HepG2 (cell line): ENCODE results near the gene ERBB3. TPM values are rescaled to one million over a fixed set of nuclear protein-coding genes. Genes with fewer than 3 reads are reported as not detected.

Experiments
- IRF2 ChIP-seq: IDR thresholded peaks from 2 replicates; pipeline ENCODE4 v1.6.1; 2018; ENCODE audit warnings: missing genetic modification reagents, missing compliant biosample characterization
- KLF6 ChIP-seq: IDR thresholded peaks from 2 replicates; pipeline ENCODE4 v1.8.0; 2016; ENCODE audit warnings: missing biosample characterization, missing genetic modification reagents
- NR2C2 ChIP-seq: sonication (generic); formaldehyde crosslinking; IDR thresholded peaks from 2 replicates; pipeline ENCODE4 v1.4.0; 2020; ENCODE audit warnings: missing genetic modification reagents, mild to moderate bottlenecking, moderate library complexity, borderline replicate concordance
- POLR2AphosphoS2 ChIP-seq: IDR thresholded peaks from 2 replicates; pipeline ENCODE4 v1.6.1; 2011; ENCODE audit warnings: low read depth, low read length, improper control_type of control experiment
- SOX13 ChIP-seq, 3 experiments: fragments of 450-650 bp in 1 of 3; sonication (generic) in 1 of 3; formaldehyde crosslinking in 1 of 3; IDR thresholded peaks in 2 of 3; conservative IDR thresholded peaks in 1 of 3; 2 replicates each; pipeline versions ENCODE4 v1.5.0 to v1.6.1; 2016 to 2020; ENCODE audit warnings: antibody characterized with exemption in 1 of 3, mild to moderate bottlenecking in 1 of 3, missing compliant biosample characterization in 1 of 3, missing genetic modification reagents in 1 of 3, moderate library complexity in 1 of 3
- ZBTB7A ChIP-seq: sonication (generic); formaldehyde crosslinking; IDR thresholded peaks from 2 replicates; pipeline ENCODE4 v1.8.0; 2022; ENCODE audit warnings: mild to moderate bottlenecking, missing genetic modification reagents
- ZFX ChIP-seq: sonication (generic); formaldehyde crosslinking; IDR thresholded peaks from 2 replicates; pipeline ENCODE4 v1.4.0; 2020; ENCODE audit warnings: mild to moderate bottlenecking, low read depth, missing genetic modification reagents, moderate library complexity
- ZKSCAN5 ChIP-seq: sonication (generic); formaldehyde crosslinking; IDR thresholded peaks from 2 replicates; pipeline ENCODE4 v1.5.1; 2020; ENCODE audit warnings: mild to moderate bottlenecking, missing genetic modification reagents
- ZNF550 ChIP-seq: sonication (generic); formaldehyde crosslinking; IDR thresholded peaks from 2 replicates; pipeline ENCODE4 v1.4.0; 2020; ENCODE audit warnings: mild to moderate bottlenecking, missing genetic modification reagents, borderline replicate concordance
- ZNF577 ChIP-seq: sonication (generic); formaldehyde crosslinking; IDR thresholded peaks from 2 replicates; pipeline ENCODE4 v1.4.0; 2020; ENCODE audit warnings: mild to moderate bottlenecking, low read depth, missing genetic modification reagents, borderline replicate concordance
- ZNF737 ChIP-seq: sonication (generic); formaldehyde crosslinking; IDR thresholded peaks from 2 replicates; pipeline ENCODE4 v1.5.0; 2020; ENCODE audit warnings: missing genetic modification reagents, mild to moderate bottlenecking, borderline replicate concordance
- ZNF780A ChIP-seq: sonication (generic); formaldehyde crosslinking; IDR thresholded peaks from 2 replicates; pipeline ENCODE4 v1.8.0; 2022; ENCODE audit warnings: mild to moderate bottlenecking, missing genetic modification reagents, moderate library complexity
- polyA plus RNA-seq, 8 experiments: library from polyadenylated mRNA; depleted of rRNA in 3 of 8; stranded (reverse) in 7 of 8; unstranded in 1 of 8; fragments of >200 nt; fragmentation: Illumina TruSeq in 4 of 8; extraction: Trizol in 4 of 8; gene quantifications; 2 replicates each; pipeline versions ENCODE4 v1.2.1 to v1.2.3, GENCODE V29; 2011 to 2016; ENCODE audit warnings: low read depth in 4 of 8, missing spikeins in 1 of 8, mixed read lengths in 1 of 8; ENCODE audit not compliant: insufficient read depth in 1 of 8
- total RNA-seq, 5 experiments: library from RNA; depleted of rRNA; stranded (reverse); fragments of >200 nt; fragmentation: Illumina TruSeq; extraction: Trizol; gene quantifications; 2 replicates each; pipeline ENCODE4 v1.2.3, GENCODE V29; 2016; ENCODE audit warnings: low read depth in 1 of 5
- TF ChIP-seq, protein P1 (sequence below): sonication (generic); formaldehyde crosslinking; IDR thresholded peaks from 2 replicates; pipeline ENCODE4 v1.9.0; 2022; ENCODE audit warnings: low read depth, missing genetic modification reagents
- TF ChIP-seq, protein P2 (sequence below): sonication (generic); formaldehyde crosslinking; IDR thresholded peaks from 2 replicates; pipeline ENCODE4 v1.9.0; 2021; ENCODE audit warnings: missing genetic modification reagents, mild to moderate bottlenecking, borderline replicate concordance
- TF ChIP-seq, protein P3 (sequence below): sonication (generic); formaldehyde crosslinking; IDR thresholded peaks from 2 replicates; pipeline ENCODE4 v1.5.1; 2020; ENCODE audit warnings: mild to moderate bottlenecking, missing genetic modification reagents, borderline replicate concordance
- TF ChIP-seq, protein P4 (sequence below): sonication (generic); formaldehyde crosslinking; IDR thresholded peaks from 2 replicates; pipeline ENCODE4 v1.8.1; 2023; ENCODE audit warnings: mild to moderate bottlenecking, inconsistent platforms, moderate library complexity, missing genetic modification reagents, borderline replicate concordance
- TF ChIP-seq, protein P5 (sequence below): sonication (generic); IDR thresholded peaks from 2 replicates; pipeline ENCODE4 v1.6.1; 2016; ENCODE audit warnings: low read depth, borderline replicate concordance
- TF ChIP-seq, protein P6 (sequence below): sonication (generic); formaldehyde crosslinking; IDR thresholded peaks from 2 replicates; pipeline ENCODE4 v1.5.1; 2020; ENCODE audit warnings: mild to moderate bottlenecking, missing genetic modification reagents, moderate library complexity

ERBB3 gene
- total and polyA plus RNA-seq, 2 of the 13 experiments (the other 11 are each of a cell fraction or from before 2014, with no cell fraction given) = 93.6 to 358 TPM

DNA sequence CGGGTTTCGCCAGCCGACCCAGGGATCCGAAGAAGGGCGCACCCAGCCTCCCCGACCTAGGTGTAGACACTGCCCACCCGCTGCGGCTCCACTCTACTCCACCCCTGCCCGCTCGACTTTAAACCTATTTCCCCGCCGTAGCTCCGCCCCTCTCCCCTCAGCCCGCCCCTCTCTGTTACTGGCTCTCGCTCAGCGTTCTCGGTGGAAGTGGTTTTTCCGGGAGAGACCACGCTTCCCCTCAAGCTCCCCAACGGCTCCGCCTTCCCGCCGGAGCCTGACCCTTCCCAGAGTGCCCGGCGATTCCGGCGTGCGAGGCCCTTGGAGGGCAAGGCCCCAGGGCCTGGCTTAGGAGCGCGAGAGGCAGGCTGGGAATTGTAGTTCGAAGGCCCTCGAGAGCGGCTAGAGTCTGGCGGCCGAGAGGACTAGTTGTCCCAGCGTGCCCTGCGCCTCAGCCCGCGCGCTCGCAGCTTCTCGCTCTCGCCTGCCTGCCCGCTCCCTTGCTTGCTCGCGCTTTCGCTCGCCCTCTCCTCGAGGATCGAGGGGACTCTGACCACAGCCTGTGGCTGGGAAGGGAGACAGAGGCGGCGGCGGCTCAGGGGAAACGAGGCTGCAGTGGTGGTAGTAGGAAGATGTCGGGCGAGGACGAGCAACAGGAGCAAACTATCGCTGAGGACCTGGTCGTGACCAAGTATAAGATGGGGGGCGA is 24.3 kb downstream of the ERBB3 start, which contains the start of gene PA2G4 (continued):
- TF ChIP-seq, protein P1, sequence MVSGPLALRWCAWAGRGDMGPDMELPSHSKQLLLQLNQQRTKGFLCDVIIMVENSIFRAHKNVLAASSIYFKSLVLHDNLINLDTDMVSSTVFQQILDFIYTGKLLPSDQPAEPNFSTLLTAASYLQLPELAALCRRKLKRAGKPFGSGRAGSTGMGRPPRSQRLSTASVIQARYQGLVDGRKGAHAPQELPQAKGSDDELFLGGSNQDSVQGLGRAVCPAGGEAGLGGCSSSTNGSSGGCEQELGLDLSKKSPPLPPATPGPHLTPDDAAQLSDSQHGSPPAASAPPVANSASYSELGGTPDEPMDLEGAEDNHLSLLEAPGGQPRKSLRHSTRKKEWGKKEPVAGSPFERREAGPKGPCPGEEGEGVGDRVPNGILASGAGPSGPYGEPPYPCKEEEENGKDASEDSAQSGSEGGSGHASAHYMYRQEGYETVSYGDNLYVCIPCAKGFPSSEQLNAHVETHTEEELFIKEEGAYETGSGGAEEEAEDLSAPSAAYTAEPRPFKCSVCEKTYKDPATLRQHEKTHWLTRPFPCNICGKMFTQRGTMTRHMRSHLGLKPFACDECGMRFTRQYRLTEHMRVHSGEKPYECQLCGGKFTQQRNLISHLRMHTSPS (CRISPR knock-in tag) = peak; percentile 67; the same call in 1 of the 2 replicates
- TF ChIP-seq NR2C2 (CRISPR knock-in tag) = peak; percentile 97
- TF ChIP-seq IRF2 = peak; percentile 96
- TF ChIP-seq, protein P2, sequence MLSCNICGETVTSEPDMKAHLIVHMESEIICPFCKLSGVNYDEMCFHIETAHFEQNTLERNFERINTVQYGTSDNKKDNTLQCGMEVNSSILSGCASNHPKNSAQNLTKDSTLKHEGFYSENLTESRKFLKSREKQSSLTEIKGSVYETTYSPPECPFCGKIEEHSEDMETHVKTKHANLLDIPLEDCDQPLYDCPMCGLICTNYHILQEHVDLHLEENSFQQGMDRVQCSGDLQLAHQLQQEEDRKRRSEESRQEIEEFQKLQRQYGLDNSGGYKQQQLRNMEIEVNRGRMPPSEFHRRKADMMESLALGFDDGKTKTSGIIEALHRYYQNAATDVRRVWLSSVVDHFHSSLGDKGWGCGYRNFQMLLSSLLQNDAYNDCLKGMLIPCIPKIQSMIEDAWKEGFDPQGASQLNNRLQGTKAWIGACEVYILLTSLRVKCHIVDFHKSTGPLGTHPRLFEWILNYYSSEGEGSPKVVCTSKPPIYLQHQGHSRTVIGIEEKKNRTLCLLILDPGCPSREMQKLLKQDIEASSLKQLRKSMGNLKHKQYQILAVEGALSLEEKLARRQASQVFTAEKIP (CRISPR knock-in tag) = no peak
- TF ChIP-seq ZKSCAN5 (CRISPR knock-in tag) = no peak
- no peak for TF ChIP-seq ZNF550 (CRISPR knock-in tag)
- peak; percentile 84; the same call in 1 of the 2 replicates for TF ChIP-seq POLR2AphosphoS2
- TF ChIP-seq ZNF737 (CRISPR knock-in tag) = 0 out of 2 replicates have a peak, but pooled peaks have one; percentile 78
- TF ChIP-seq KLF6 (CRISPR knock-in tag) = peak; percentile 94; the same call in 1 of the 2 replicates
- no peak for TF ChIP-seq SOX13 (IDR thresholded peaks at IDR 0.05)
- TF ChIP-seq SOX13 (CRISPR knock-in tag; conservative IDR thresholded peaks at IDR 0.05 in 1 of 2, IDR thresholded peaks at IDR 0.05 in 1 of 2) = peak in 1 of 2 experiments; percentile 44; a peak in 1 of 4 replicates
- TF ChIP-seq, protein P3, sequence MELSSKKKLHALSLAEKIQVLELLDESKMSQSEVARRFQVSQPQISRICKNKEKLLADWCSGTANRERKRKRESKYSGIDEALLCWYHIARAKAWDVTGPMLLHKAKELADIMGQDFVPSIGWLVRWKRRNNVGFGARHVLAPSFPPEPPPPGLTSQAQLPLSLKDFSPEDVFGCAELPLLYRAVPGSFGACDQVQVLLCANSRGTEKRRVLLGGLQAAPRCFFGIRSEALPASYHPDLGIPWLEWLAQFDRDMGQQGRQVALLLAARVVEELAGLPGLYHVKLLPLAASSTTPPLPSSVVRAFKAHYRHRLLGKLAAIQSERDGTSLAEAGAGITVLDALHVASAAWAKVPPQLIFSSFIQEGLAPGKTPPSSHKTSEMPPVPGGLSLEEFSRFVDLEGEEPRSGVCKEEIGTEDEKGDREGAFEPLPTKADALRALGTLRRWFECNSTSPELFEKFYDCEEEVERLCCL (CRISPR knock-in tag) = peak; percentile 73; the same call in 1 of the 2 replicates
- TF ChIP-seq, protein P4, sequence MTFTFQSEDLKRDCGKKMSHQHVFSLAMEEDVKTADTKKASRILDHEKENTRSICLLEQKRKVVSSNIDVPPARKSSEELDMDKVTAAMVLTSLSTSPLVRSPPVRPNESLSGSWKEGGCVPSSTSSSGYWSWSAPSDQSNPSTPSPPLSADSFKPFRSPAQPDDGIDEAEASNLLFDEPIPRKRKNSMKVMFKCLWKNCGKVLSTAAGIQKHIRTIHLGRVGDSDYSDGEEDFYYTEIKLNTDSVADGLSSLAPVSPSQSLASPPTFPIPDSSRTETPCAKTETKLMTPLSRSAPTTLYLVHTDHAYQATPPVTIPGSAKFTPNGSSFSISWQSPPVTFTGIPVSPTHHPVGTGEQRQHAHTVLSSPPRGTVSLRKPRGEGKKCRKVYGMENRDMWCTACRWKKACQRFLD (CRISPR knock-in tag) = peak; percentile 86; the same call in 1 of the 2 replicates
- TF ChIP-seq, protein P5, sequence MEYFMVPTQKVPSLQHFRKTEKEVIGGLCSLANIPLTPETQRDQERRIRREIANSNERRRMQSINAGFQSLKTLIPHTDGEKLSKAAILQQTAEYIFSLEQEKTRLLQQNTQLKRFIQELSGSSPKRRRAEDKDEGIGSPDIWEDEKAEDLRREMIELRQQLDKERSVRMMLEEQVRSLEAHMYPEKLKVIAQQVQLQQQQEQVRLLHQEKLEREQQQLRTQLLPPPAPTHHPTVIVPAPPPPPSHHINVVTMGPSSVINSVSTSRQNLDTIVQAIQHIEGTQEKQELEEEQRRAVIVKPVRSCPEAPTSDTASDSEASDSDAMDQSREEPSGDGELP = peak; percentile 40; the same call in 1 of the 2 replicates
- TF ChIP-seq, protein P6, sequence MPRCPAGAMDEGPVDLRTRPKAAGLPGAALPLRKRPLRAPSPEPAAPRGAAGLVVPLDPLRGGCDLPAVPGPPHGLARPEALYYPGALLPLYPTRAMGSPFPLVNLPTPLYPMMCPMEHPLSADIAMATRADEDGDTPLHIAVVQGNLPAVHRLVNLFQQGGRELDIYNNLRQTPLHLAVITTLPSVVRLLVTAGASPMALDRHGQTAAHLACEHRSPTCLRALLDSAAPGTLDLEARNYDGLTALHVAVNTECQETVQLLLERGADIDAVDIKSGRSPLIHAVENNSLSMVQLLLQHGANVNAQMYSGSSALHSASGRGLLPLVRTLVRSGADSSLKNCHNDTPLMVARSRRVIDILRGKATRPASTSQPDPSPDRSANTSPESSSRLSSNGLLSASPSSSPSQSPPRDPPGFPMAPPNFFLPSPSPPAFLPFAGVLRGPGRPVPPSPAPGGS (CRISPR knock-in tag) = peak; percentile 60; the same call in 1 of the 2 replicates
- no peak for TF ChIP-seq ZNF577 (CRISPR knock-in tag)
- peak; percentile 61; the same call in 1 of the 2 replicates for TF ChIP-seq ZNF780A (CRISPR knock-in tag)
- TF ChIP-seq ZFX (CRISPR knock-in tag) = peak; percentile 99
- TF ChIP-seq ZBTB7A = no peak; the same call in 1 of the 2 replicates
